ENCODE data around the gene CHAF1B.

Gene CHAF1B

GRCh38 chr21:36425286-36425685, 40.1 kb downstream of the CHAF1B start:
- no peak overlapping the region for H3K4me3 ChIP-seq (ENCODE audit: low read depth, low read length)
- TF ChIP-seq CTCF (IDR thresholded peaks at IDR 0.05; ENCODE audit: borderline replicate concordance, insufficient read depth, low read depth, low read length): no peak

- no peak overlapping the region for H3K4me3 ChIP-seq (ENCODE audit: low read depth, low read length)
- TF ChIP-seq CTCF (IDR thresholded peaks at IDR 0.05; ENCODE audit: borderline replicate concordance, insufficient read depth, low read depth, low read length): no peak
Measured at GRCh38 chr21:36427502-36427901, 42.3 kb downstream of the CHAF1B start.

GRCh38 chr21:36428761-36429432, 43.7 kb downstream of the CHAF1B start:
- no peak for TF ChIP-seq CTCF (IDR thresholded peaks at IDR 0.05; ENCODE audit: borderline replicate concordance, insufficient read depth, low read depth, low read length)
- no peak overlapping the region for H3K4me3 ChIP-seq (ENCODE audit: low read depth, low read length)

GRCh38 chr21:36429947-36430546, 44.9 kb downstream of the CHAF1B start:
- H3K4me3 ChIP-seq (ENCODE audit: low read depth, low read length): peak overlapping the region; percentile 36
- peak; percentile 36; the same call in 1 of the 2 replicates for TF ChIP-seq CTCF (IDR thresholded peaks at IDR 0.05; ENCODE audit: borderline replicate concordance, insufficient read depth, low read depth, low read length)

- no peak overlapping the region for H3K4me3 ChIP-seq (ENCODE audit: low read depth, low read length)
- no peak for TF ChIP-seq CTCF (IDR thresholded peaks at IDR 0.05; ENCODE audit: borderline replicate concordance, insufficient read depth, low read depth, low read length)
Measured at GRCh38 chr21:36430841-36431240, 45.6 kb downstream of the CHAF1B start.

- H3K4me3 ChIP-seq (ENCODE audit: low read depth, low read length): no peak overlapping the region
- TF ChIP-seq CTCF (IDR thresholded peaks at IDR 0.05; ENCODE audit: borderline replicate concordance, insufficient read depth, low read depth, low read length): no peak
Measured at GRCh38 chr21:36431252-36431651, 46.1 kb downstream of the CHAF1B start.
